GM12891 (cell line): ENCODE results near the gene FHAD1.

Experiments
- POLR2A ChIP-seq: IDR thresholded peaks from 2 replicates; pipeline ENCODE4 v1.6.1; 2011; ENCODE audit warnings: low read depth, low read length, control low read depth
- POLR2AphosphoS5 ChIP-seq: IDR thresholded peaks from 2 replicates; pipeline ENCODE4 v1.6.1; 2011; ENCODE audit warnings: low read depth, low read length, control low read depth

DNA sequence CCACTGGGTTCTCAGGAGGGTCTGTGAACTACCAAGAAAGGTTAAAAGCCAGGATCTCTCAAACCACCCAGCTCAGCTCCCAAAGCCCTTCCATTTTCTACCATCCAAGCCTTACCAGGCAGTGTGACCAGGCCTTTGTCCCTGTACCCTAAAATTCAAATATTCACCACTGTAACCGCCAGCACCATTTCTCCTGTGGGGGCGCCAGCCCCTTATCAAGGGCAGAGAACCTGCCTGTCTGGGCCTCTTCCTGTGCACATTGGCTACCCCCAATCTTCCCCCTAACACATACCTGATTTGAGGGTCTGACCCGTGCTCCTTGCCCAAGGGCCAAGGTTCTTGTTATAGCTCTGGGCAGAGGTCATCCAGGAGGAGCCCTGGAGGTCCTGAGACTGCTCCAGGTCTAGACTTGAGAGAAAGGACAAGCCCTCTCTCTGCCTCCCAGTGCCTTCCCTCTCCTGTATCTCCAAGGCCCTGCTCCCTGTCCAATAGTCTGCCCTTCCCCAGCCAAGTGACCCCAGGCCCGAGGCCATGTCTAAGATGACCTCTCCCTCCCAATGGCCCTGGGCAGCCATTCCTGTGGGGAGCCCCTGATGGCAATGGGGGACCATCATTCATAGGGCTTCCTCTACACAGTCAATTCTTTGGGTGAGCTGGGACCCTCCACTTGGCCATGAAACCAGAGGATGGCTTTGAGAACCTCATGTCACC lies 78.5 kb downstream of the FHAD1 start:
- no peak for TF ChIP-seq POLR2A
- TF ChIP-seq POLR2AphosphoS5: no peak
